Prostate gland (tissue), 2 donors: Measurements from ENCODE around the gene TTYH3. TPM values are rescaled to one million over a fixed set of nuclear protein-coding genes. Genes with fewer than 3 reads are reported as not detected.
"Not testable (repeated sequence)": the region's sequence is repeated elsewhere in the genome, so short reads cannot be mapped to it uniquely, and the experiment has no call there.

ENCODE experiments used
- DNase-seq: peaks from one replicate; pipeline ENCODE4 v3.0.0-alpha.2; 2019; ENCODE audit warnings: low spot score
- H3K27ac ChIP-seq, 2 donors: fragments of 200-600 bp; sonication (generic); 2 replicates each; pipeline ENCODE4 v1.5.1; 2017 to 2019
- H3K27me3 ChIP-seq: fragments of 200-600 bp; sonication (generic); replicated peaks from 2 replicates; pipeline ENCODE4 v1.5.1; 2019; ENCODE audit not compliant: insufficient read depth
- H3K36me3 ChIP-seq, 2 donors: fragments of 200-600 bp; sonication (generic); 1 replicate in 1 of 2; 2 replicates in 1 of 2; pipeline versions ENCODE4 v1.5.1 to v1.8.1; 2017 to 2019
- H3K4me1 ChIP-seq: fragments of 200-600 bp; sonication (generic); replicated peaks from 2 replicates; pipeline ENCODE4 v1.5.1; 2019
- H3K4me3 ChIP-seq, 2 donors: fragments of 200-600 bp; sonication (generic); 2 replicates each; pipeline ENCODE4 v1.5.1; 2017 to 2019
- H3K9me3 ChIP-seq: fragments of 200-600 bp; sonication (generic); 2 replicates; pipeline ENCODE4 v1.5.1; 2017
- POLR2A ChIP-seq: fragments of 450-650 bp; IDR thresholded peaks from one replicate; pipeline ENCODE4 v1.6.1; 2016; ENCODE audit warnings: antibody characterized with exemption, mild to moderate bottlenecking
- POLR2AphosphoS5 ChIP-seq: sonication (generic); formaldehyde crosslinking; IDR thresholded peaks from one replicate; pipeline ENCODE4 v1.6.1; 2017; ENCODE audit warnings: antibody characterized with exemption
- WGBS: methylation state at CpG from one replicate; pipeline ENCODE4 v1.1.5; 2018; 5-methylcytosine and 5-hydroxymethylcytosine counted together
- intact Hi-C: fragments of 100-400 bp; cut with DNase I; formaldehyde crosslinking; loops from one replicate; pipeline ENCODE4 v1.14.2; 2022
- total RNA-seq, 2 donors: library from RNA; depleted of rRNA; stranded (reverse); fragments of >200 nt; gene quantifications; one replicate each; pipeline ENCODE4 v1.1.0, GENCODE V29; 2016
- TF ChIP-seq, protein P1 (sequence below), 4 experiments: fragments of 200-600 bp in 2 of 4; fragments of 450-650 bp in 2 of 4; sonication (generic) in 2 of 4; IDR thresholded peaks; 1 replicate in 3 of 4; 2 replicates in 1 of 4; pipeline ENCODE4 v1.5.1; 2016 to 2019; ENCODE audit warnings: antibody characterized with exemption in 4 of 4, mild to moderate bottlenecking in 2 of 4, moderate library complexity in 2 of 4

Gene TTYH3
- total RNA-seq, 2 donors from 2014 or later = 30.1 to 76.2 TPM

DNA sequence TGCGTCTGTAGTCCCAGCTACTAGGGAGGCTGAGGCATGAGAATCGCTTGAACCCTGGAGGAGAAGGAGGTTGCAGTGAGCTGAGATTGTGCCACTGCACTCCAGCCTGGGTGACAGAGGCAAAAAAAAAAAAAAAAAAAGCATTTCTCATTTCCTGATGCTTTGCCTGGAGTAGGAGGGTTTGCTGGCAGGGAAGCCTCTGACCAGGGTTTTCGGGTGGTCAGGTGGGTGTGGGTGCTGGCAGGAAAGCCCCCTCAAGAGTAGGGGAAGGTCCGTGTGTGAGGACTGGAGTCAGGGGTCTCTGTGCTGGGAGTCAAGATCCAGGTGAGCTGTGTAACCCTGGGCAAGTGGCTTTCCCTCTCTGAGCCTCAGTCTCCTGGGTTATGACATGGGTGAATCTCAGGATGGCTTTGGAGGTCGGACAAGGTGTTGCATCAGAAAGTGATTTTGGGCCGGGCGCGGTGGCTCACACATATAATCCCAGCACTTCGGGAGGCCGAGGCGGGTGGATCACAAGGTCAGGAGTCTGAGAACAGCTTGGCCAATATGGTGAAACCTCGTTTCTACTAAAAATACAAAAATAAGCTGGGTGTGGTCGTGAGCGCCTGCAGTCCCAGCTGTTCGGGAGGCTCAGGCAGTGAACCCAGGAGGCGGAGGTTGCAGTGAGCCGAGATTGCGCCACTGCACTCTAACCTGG lies 59.4 kb downstream of the TTYH3 start:
- DNase-seq = no peak
- Histone ChIP-seq H3K4me1 (no peaks in the 10 kb centered on the region), H3K4me3 (no peak overlapping the region), H3K27ac (no peak overlapping the region), H3K9me3 (no peaks in the 10 kb centered on the region), H3K36me3 (no peaks in the 10 kb centered on the region), H3K27me3 (peaks cover 8% of the 10 kb centered on the region)
- no peak for TF ChIP-seq POLR2A
- TF ChIP-seq, protein P1, sequence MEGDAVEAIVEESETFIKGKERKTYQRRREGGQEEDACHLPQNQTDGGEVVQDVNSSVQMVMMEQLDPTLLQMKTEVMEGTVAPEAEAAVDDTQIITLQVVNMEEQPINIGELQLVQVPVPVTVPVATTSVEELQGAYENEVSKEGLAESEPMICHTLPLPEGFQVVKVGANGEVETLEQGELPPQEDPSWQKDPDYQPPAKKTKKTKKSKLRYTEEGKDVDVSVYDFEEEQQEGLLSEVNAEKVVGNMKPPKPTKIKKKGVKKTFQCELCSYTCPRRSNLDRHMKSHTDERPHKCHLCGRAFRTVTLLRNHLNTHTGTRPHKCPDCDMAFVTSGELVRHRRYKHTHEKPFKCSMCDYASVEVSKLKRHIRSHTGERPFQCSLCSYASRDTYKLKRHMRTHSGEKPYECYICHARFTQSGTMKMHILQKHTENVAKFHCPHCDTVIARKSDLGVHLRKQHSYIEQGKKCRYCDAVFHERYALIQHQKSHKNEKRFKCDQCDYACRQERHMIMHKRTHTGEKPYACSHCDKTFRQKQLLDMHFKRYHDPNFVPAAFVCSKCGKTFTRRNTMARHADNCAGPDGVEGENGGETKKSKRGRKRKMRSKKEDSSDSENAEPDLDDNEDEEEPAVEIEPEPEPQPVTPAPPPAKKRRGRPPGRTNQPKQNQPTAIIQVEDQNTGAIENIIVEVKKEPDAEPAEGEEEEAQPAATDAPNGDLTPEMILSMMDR (IDR thresholded peaks at IDR 0.05) = no peak
- TF ChIP-seq POLR2AphosphoS5 = no peak
- intact Hi-C loops = no loop called here
- WGBS = 93% methylated on average over 18 of the region's 18 CpGs

DNA sequence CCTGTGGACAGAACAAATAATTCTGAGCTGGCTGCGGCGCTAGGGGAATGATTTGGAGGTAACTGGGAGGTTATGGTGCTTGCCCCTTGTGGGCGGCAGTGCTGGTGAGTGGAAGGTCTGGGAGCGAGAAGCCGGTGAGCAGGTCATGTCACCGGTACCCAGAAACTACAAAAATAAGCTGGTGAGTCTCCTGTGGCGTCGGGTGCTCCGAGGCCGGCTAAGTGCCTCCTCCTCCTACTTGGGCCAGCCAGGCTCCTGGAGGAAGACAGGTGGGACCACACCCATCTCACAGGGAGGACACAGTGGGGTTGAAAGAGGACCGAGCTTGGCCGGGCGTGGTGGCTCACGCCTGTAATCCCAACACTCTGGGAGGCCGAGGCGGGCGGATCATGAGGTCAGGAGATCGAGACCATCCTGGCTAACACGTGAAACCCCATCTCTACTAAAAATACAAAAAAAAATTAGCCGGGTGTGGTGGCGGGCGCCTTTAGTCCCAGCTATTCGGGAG lies 60.2 kb downstream of the TTYH3 start:
- H3K36me3 ChIP-seq, intact Hi-C loops, H3K9me3 ChIP-seq, H3K27ac ChIP-seq, H3K27me3 ChIP-seq, DNase-seq, H3K4me3 ChIP-seq, H3K4me1 ChIP-seq: not testable (repeated sequence)
- WGBS = 90% methylated on average over 23 of the region's 23 CpGs

DNA sequence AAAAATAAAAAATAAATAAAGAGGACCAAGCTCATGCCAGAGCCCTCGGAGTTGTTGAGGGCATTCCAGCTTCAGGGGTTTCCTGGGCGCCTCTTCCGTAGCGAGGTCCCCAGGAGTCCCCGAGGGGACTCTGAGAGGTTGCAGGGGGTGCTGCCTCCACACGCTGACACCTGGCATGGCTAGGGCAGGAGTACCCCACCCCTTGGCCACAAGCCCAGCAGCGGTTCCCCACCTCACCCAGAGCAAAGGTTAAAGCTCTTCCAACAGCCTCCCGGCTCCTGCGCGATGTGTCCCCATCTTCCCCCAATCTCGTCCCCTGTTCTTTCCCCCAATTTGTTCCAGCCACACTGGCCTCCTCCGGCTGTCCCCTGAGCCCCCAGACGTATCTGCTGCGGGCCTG lies 60.8 kb downstream of the TTYH3 start:
- Histone ChIP-seq H3K36me3 (no peaks in the 10 kb centered on the region), H3K27me3 (peaks cover 6% of the 10 kb centered on the region), H3K4me3 (no peak overlapping the region), H3K4me1 (no peaks in the 10 kb centered on the region), H3K27ac (no peak overlapping the region), H3K9me3 (no peaks in the 10 kb centered on the region)
- no peak for DNase-seq
- intact Hi-C loops = no loop called here
- 77% methylated on average over 14 of the region's 14 CpGs for WGBS
- no peak for TF ChIP-seq POLR2A
- TF ChIP-seq, protein P1 (IDR thresholded peaks at IDR 0.05) = no peak
- no peak for TF ChIP-seq POLR2AphosphoS5

DNA sequence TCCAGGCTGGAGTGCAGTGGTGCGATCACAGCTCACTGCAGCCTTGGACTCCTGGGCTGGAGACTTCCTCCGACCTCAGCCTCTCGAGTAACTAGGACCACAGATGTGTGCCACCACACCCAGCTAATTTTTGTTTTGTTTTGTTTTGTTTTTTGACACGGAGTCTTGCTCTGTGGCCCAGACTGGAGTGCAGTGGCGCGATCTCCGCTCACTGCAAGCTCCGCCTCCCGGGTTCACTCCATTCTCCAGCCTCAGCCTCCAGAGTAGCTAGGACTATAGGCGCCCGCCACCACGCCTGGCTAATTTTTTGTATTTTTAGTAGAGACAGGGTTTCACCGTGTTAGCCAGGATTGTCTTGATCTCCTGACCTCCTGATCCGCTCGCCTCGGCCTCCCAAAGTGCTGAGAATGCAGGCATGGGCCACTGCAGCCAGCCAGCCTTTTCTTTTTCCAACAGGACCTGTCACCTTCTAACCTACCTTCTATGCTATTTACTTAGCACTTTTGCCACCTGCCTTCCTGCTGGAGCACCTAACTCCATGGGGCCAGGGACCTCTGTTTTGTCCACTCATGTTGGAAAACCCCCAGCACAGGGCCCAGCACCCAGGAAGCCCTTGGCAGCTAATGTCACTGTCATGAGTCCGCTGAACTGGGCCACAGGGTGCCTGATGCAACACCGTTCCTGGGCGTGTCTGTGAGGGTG lies 61.8 kb downstream of the TTYH3 start:
- WGBS = 87% methylated on average over 19 of the region's 19 CpGs
- DNase-seq, H3K36me3 ChIP-seq, H3K27me3 ChIP-seq, intact Hi-C loops, H3K9me3 ChIP-seq, H3K4me1 ChIP-seq, H3K4me3 ChIP-seq, H3K27ac ChIP-seq: not testable (repeated sequence)

DNA sequence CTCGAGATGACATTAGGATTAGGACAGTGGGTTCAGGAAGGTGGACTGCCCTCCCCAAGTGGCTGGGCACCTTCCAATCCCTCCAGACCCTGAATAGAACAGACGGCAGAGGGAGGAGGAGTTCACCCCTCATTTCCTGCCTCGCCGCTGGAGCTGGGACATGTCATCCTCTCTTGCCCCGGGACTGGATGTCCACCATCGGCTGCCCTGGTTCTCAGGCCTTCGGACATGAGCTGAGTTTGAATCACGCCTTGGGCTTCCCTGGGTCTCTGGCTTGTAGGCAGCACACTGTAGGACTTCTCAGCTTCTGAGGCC lies 62.3 kb downstream of the TTYH3 start:
- H3K4me1 ChIP-seq, H3K9me3 ChIP-seq, H3K27me3 ChIP-seq, H3K36me3 ChIP-seq, intact Hi-C loops, H3K27ac ChIP-seq, DNase-seq, H3K4me3 ChIP-seq: not testable (repeated sequence)
- 86% methylated on average over 8 of the region's 8 CpGs for WGBS

DNA sequence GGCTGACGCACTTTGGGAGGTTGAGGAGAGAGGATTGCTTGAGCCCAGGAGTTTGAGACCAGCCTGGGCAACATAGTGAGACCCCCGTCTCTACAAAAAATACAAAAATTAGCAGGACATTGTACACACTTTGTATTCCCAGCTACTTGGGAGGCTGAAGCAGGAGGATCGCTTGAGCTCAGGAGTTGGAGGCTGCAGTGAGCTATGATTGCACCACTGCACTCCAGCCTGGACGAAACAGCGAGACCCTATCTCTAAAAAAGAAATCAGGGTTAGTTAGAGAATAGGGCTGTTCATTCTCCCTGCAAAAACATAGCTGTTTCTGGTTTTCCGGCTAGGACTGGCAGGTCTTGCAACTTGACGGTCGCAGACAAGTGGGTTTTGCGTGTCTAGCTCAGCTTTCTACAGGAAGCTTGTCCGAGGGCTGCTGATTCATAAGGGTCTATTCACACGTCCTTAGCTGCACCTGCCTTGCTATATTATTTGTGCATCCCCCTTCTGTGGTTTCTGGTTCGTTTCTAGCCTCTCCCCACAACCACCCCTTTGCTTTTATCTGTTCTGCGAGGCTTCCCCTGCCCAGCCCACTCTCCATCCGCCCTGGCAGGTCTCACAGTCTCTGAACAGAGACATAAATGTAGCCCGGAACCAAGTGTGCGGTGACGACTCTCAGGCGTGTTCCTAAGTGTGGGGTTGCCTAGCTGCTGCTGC lies 66.9 kb downstream of the TTYH3 start:
- TF ChIP-seq POLR2A = no peak
- TF ChIP-seq, protein P1 (IDR thresholded peaks at IDR 0.05) = no peak
- TF ChIP-seq POLR2AphosphoS5 = no peak
- DNase-seq = no peak
- H3K27ac ChIP-seq = no peak overlapping the region
- intact Hi-C loops = no loop called here
- no peaks in the 10 kb centered on the region for H3K4me1 ChIP-seq
- no peaks in the 10 kb centered on the region for H3K27me3 ChIP-seq
- H3K9me3 ChIP-seq = no peaks in the 10 kb centered on the region
- no peak overlapping the region for H3K4me3 ChIP-seq
- WGBS = 50% methylated on average over 18 of the region's 18 CpGs
- no peaks in the 10 kb centered on the region for H3K36me3 ChIP-seq
